T47D (cell line): ENCODE data around the gene ERICH6B.

Source experiments
- DNase-seq, 2 experiments: peaks; one replicate each; pipeline versions ENCODE4 v3.0.0 to v3.0.0-alpha.2; 2011 to 2012; ENCODE audit warnings: low read depth in 1 of 2, low spot score in 1 of 2
- JUND ChIP-seq: IDR thresholded peaks from 2 replicates; pipeline ENCODE4 v1.6.1; 2012; ENCODE audit warnings: low read depth
- in situ Hi-C: cut with HindIII; loops from 2 replicates; pipeline ENCODE4 v1.10.0; 2016; ENCODE audit warnings: low sequenced_read_pairs, low pct_unique_long_range_greater_than_20kb

ERICH6B gene

DNA sequence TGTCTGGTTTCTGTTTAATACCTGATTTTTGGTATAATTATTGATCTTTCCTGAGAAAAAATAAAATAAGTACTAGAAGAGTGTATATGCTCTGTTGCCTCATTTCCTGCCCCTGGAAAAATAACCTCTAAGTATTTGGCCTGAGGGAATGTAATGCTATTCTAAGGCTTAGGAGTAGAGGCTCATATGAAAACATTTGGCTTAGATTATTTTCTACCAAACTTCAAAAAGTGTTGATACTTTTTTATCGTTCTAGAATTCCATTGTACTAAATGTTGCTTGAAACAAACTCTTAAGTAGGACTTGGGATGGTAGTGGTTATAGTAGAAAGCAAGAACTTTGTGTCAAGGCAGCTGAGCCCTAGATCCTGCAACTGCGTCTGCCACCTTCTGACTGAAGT, 93.0 kb downstream of the ERICH6B start:
- in situ Hi-C loops = no loop called here
- TF ChIP-seq JUND = no peak
- DNase-seq = no peak

DNA sequence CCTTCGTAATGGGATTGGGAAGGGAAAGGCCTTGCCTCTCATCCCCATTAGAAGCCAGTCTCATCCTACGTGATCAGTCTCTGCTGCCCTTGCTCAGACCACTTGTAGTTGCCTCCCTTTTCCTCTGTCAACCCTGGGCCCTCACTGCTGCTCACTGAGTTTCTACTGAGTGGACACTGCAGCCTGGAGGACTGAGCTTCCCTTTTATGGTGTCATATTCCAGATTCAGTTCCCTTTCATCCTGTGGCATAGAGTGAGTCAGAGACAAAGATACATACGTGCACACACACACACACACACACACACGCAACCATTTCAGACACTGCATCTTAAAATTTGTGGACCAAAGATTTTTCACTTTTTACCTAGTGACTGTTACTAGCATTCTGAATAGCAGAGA, 94.2 kb downstream of the ERICH6B start:
- in situ Hi-C loops = no loop called here
- DNase-seq = no peak

DNA sequence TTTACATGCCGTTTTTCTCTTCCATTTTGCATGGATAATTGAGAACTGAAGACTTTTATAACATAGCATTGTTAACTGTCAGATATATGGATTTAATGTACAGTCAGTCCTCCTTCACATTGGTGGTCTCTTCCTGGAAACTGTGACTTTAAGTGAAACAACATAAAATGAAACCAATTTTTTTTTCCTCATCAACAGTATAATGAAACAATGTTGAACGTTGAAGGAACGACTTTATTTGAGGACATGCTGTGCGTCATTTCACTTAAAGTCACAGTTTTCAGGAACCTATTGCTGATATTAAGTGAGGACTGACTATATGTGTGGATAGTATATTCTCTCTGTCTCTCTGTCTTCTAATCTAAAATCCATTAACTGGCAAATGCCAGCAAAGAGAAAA, 96.0 kb downstream of the ERICH6B start:
- TF ChIP-seq JUND = no peak
- DNase-seq = no peak
- in situ Hi-C loops = no loop called here

More for the DNA sequence above, 94.2 kb downstream of the ERICH6B start:
- TF ChIP-seq JUND = no peak

DNA sequence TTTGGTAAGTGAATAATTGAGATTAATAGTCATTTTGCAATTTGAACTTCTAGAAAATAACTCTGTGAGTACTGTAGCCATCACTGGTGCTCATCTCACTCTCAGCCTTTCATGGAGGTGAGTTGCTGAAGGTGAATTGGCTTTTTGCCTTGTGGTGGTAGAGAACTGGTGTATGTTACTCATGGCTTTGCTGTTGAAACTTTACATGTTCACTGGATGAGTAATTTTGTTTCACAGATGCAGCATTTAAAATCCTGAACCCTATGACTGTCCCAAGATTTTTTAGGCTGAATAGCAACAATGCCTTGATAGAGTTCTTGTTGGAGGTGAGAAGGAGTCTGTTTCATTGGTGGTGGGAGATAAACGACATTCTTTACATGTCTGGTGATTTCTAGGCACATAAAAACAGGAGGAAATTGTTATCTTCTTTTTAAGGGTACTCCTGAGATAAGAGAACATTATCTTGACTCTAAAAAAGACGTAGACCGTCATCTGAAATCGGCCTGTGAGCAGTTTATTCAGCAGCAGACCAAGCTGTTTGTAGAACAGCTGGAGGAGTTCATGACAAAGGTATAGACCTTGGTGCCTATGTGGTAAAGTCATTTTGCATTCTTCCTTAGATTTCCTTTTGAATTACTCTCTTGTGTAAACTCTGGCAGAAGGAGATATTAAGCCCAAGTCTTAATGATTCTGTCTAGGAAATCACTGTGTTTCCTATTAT, 96.9 kb downstream of the ERICH6B start:
- in situ Hi-C loops = no loop called here
- no peak for DNase-seq
- no peak for TF ChIP-seq JUND

DNA sequence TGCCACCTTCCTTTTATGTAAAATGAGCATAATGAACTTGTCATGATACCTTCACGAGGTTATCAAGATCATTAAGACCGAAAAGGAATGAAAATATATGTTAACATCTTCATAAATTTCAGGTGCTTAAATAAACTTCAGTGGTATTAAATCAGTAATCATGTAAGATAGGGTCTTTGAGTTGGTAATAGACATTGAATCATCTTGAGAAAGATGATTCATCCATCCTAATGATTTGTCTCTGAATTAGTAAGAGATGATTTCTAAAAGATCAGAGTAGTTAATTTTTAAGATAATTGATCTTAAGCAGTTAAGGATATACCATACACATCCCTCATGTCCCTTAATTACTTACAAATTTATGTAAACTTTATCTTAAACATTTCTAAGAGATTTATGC, 98.8 kb downstream of the ERICH6B start:
- in situ Hi-C loops = no loop called here
- no peak for TF ChIP-seq JUND
- no peak for DNase-seq

DNA sequence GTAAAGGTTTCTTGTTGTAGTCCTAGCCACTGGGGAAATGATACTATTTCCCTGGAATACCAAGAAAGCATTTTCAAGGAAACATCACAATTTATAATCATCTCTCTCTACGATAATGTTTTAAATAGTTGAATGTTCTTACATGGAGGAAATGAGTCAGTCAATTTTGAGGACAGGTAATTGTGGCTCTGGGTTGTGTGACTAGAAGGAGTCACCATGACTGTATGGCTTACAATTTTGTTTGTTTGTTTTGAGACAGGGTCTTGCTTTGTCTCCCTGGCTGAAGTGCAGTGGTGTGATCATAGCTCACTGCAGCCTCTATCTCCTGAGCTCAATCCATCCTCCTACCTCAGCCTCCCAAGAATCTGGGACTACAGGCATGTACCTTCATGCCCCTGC, 103.4 kb downstream of the ERICH6B start:
- in situ Hi-C loops = no loop called here
- no peak for TF ChIP-seq JUND
- no peak for DNase-seq

DNA sequence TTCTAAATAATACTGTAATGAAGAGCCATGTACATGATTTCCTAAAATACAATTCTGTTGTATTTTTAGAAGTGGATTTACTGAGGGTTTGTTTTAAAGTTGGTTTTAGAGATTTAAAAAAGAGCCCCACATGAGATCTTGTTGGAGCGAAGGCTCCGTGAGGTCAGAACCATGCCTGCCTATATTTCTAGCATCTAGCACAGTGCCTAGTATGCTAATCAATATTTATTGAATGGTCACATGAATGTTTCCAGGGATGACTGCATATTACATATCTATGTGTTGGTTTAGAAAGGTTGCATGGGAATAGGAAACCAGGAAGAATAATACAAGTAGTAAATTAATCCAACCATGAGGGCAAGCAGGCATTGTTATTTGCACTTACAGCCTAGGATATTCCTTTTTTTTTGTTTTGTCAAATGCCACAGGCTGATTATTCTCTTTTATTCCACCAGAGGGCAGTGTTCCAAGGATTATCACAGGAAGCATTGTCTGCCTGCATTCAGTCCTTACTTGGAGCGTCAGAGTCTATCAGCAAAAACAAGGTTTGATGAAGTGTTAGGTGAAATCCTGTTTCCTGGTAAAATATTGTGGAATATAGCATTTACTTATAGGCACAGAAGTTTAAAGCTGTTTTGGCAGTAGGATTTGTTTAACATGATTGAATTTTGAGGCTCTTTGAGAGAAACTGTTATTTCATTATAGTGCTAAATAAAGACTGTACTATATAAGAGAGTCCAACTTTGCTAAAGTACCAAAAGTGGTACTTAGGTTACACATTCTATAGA, 104.0 kb downstream of the ERICH6B start:
- peak; percentile 16 to 65 for DNase-seq
- no peak for TF ChIP-seq JUND
- in situ Hi-C loops = no loop called here

DNA sequence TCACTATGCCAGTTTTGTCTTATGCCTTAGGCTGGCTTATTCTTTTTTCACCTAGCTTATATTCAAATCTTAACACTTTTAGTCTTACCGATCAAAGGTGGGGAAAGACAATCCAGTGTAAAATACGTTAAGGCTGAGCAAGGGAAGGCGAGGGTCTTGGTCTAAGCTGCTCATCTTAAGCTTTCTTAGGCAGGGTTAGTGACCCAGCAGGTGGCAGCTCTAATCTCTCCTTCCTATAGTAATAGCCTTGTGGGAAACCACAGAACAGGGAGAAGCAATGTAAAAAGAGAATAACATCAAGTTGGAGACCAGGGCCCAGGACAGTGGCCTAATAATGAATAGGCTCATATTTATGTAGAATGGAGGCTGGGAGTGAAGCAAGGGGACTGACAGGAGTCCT, 104.9 kb downstream of the ERICH6B start:
- TF ChIP-seq JUND = no peak
- DNase-seq = no peak
- in situ Hi-C loops = no loop called here

DNA sequence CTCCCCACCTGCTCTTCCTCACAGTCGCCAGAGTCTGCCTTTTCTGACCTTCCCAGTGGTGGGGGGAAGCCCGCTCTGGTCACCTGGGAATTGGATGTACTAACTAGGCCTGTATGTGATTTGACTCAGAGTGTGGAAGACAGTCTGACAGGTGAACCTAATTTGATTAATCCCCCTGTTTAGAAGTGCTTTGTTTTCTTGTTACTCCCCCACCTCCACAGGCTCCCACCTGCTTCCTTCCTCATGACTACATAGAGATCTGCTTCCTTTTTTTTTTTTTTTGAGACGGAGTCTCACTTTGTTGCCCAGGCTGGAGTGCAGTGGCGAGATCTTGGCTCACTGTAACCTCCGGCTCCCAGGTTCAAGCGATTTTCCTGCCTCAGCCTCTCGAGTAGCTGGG, 106.8 kb downstream of the ERICH6B start:
- in situ Hi-C loops = no loop called here
- no peak for TF ChIP-seq JUND
- DNase-seq = no peak

DNA sequence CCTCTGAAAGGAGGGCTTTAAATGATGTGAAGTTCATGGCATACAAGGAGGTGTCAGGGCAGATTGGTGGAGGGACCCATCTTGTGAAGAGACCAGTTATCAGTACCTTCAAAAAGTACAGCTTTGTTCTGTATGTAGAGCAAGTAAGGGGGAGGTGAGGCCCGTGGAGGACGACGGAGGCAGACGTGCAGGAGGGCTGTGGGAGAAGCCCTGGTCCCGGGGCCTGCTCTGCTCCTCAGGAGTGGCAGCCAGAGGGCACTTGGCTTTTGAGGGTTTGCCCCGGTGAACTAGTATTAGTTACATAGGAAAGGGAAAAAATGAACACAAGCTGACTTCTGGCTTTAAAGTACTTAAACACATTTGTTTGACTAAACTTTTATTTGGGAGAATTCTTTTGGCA, 108.7 kb downstream of the ERICH6B start:
- in situ Hi-C loops = no loop called here
- TF ChIP-seq JUND = no peak
- no peak for DNase-seq

DNA sequence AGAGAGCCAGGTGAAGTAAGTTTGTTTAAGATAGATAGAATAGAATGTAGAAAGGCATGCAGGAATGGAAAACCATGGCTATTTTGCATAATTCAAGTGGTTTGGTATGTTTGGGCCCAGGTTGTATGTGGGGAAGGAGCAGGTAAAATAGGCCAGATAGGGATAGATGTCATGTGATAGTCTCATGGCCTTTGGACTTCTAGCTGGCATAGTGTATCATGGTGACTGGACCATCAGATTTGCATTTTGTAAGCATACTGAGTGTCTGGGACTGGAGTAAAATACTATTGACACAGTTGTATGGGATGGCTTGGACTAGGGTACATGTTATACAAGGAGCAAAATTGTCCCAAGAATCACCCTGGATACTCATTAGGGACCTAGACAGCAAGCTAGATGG, 111.9 kb downstream of the ERICH6B start:
- DNase-seq = no peak
- in situ Hi-C loops = no loop called here
- TF ChIP-seq JUND = no peak

DNA sequence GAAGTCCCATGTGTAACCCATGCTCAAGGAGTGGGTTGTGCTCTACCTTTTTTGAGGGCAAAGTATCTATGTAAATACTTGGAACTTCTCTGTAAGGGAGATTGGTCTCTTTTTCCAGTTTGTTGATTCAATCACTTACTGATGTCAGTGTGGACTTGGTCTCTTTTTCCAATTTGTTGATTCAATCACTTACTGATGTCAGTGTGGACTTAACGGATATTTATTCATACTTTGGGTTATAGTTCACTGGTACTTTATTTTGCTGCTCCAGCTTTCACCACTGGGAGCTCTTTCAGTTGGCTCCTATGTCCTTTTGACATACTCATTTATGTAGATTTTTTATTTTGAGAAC, 114.4 kb downstream of the ERICH6B start:
- in situ Hi-C loops = no loop called here
- TF ChIP-seq JUND = no peak
- no peak for DNase-seq

DNA sequence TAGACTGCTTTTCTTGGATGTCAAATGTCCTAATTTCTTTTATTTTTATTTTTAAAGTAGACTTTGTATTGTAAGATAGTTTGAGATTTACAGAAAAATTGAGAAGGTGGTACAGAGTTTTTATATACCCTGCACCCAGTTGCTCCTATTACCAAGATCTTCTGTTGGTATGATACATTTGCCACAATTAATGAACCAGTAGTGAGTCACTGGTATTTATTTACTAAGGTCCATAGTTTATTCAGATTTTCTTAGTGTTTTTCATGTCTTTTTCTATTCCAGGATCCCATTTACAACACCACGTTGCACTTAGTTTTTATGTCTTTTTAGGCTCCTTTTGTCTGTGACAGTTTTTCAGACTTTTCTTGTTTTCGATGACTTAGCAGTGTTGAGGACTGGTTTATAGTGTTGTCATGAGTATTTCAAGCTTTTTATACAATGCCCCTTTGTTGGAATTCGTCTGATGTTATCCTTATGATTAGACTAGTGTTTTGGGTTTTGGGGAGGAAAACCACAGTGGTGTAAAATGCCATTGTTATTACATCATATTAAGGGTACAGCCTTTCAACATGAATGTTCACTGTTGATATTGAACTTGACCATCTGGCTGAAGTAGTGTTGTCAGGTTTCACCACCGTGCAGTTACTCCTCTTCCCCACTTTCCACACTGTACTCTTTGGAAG, 114.9 kb downstream of the ERICH6B start:
- no peak for TF ChIP-seq JUND
- in situ Hi-C loops = no loop called here
- DNase-seq = no peak
